ENCODE measurements around the gene BRMS1. TPM values are rescaled to one million over a fixed set of nuclear protein-coding genes. Genes with fewer than 3 reads are reported as not detected.

The BRMS1 gene
- polyA plus RNA-seq, 1 donor (not counting 4 experiments of a cell fraction or from before 2014, with no cell fraction given), result 61.4 TPM

DNA sequence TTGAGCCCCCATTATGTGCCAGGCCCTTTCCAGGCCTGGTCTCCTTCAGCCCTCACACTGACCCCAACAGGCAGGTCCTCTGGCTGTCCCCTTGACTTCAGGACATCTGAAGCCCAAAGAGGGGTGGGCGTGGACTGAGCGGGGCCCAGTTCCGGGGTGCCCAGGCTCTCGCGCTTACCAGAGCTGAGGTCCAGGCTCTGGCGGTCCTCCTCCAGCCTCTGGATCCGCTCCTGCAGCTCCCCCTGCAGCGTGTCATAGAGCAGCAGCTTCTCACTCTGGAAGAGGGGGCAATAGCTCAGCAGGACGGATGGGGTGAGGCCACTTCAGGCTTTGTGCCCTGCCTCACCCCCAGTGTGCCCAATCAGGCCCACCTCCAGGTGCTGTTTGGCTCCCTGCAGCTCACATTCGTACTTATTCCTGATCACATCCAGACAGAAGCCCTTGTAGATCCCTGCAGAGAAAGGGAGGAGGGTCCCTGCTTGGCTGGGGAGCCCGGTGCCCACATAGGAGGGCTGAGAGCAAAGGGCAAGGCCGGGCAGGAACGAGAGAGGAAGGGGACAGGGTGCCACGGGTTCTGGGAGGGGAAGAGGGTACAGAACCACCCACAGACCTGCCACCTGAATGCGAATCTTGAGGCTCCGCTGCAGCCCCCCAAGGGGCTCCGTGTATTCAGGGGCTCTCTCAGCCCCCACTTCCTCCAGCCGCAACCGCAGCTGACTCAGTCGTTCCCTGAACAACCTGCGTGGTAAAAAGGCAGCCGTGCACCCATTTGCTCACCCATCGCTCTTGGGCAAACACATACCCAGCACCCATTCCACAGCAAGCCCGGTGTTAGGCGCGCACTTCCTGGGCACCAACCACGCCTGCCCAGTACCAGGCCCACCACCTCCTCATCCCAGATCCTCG, 4.1 kb downstream of the BRMS1 start:
- Histone ChIP-seq H3K9ac (ENCODE audit: control insufficient read depth, extremely low read depth, insufficient read depth, low read length) (no peak overlapping the region), H3K27me3 (ENCODE audit: control insufficient read depth, extremely low read depth, insufficient read depth, low read length) (no peaks in the 10 kb centered on the region), H3K36me3 (ENCODE audit: control insufficient read depth in 2 of 2, extremely low read depth in 1 of 2, insufficient read depth in 2 of 2, low read length in 2 of 2) (peaks cover 19 to 31% of the 10 kb centered on the region in 2 experiments), H3K9me3 (ENCODE audit: control insufficient read depth, low read depth, low read length) (no peaks in the 10 kb centered on the region), H3K9me1 (ENCODE audit: control insufficient read depth, extremely low read depth, insufficient read depth, low read length) (peaks cover 6% of the 10 kb centered on the region), H3K4me3 (ENCODE audit: control insufficient read depth in 2 of 3, extremely low read depth in 1 of 3, insufficient read depth in 2 of 3, low read depth in 1 of 3, low read length in 3 of 3) (no peak overlapping the region), H2AFZ (ENCODE audit: control insufficient read depth, low read length) (no peak overlapping the region), H3K4me2 (ENCODE audit: control insufficient read depth, extremely low read depth, insufficient read depth, low read depth, low read length) (no peak overlapping the region), H4K20me1 (ENCODE audit: control insufficient read depth, extremely low read depth, insufficient read depth, low read length) (no peaks in the 10 kb centered on the region), H3K4me1 (ENCODE audit: control insufficient read depth, extremely low read depth, insufficient read depth, low read length) (peaks cover 53% of the 10 kb centered on the region), H3K79me2 (ENCODE audit: control insufficient read depth, insufficient read depth, low read length) (peaks cover 26% of the 10 kb centered on the region), H3K27ac (ENCODE audit: control insufficient read depth, insufficient read depth, low read length) (no peak overlapping the region)
- FAIRE-seq (no peak), DNase-seq (ENCODE audit: low read depth, low spot score) (no peak)
- TF ChIP-seq EZH2 (IDR thresholded peaks at IDR 0.05; ENCODE audit: low read length), result no peak
- dilution Hi-C loops (cut with MboI; ENCODE audit: extremely low pct_ligation_motif_present, low sequenced_read_pairs), result no loop called here

DNA sequence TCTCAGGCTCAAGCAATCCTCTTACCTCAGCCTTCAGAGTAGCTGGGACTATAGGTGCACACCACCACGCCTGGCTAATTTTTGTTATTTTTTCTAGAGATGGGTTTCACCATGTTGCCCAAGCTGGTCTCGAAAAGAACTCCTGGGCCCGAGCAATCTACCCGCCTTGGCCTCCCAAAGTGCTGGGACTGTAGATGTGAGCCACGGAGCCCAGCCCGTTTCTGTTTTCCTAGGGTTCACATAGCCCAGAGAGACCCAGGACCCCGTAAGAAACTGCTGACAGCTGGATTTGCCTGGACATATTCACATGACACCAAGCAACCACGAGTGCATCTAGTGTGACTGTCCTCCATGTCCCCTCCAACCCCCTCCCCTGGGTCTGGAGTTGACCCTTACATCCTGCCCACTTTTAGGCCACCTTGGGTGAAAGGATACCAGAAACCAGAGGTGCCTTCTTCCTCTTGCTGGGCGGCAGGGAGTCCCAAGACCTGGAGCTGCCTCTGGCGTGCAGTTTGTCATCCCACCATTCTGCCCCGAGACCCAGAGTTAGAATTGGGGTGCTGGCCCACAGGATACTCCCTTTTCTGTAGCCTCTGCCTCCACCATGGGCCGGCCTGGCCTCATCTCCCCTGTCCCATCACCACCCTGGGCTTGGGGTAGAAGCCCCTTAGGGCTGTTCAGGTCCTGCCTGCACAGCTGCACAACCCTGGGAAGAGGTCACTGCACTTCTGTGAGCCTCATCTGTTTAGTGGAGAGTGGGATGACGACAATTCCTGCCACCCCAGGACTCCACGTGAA, 5.0 kb downstream of the BRMS1 start:
- Histone ChIP-seq H3K27ac (ENCODE audit: control insufficient read depth, insufficient read depth, low read length) (peak overlapping the region; percentile 53), H3K4me2 (ENCODE audit: control insufficient read depth, extremely low read depth, insufficient read depth, low read depth, low read length) (peak overlapping the region; percentile 85), H3K4me1 (ENCODE audit: control insufficient read depth, extremely low read depth, insufficient read depth, low read length) (peaks cover 52% of the 10 kb centered on the region), H3K36me3 (ENCODE audit: control insufficient read depth in 2 of 2, extremely low read depth in 1 of 2, insufficient read depth in 2 of 2, low read length in 2 of 2) (peaks cover 19 to 32% of the 10 kb centered on the region in 2 experiments), H3K4me3 (ENCODE audit: control insufficient read depth in 2 of 3, extremely low read depth in 1 of 3, insufficient read depth in 2 of 3, low read depth in 1 of 3, low read length in 3 of 3) (no peak overlapping the region), H3K9me3 (ENCODE audit: control insufficient read depth, low read depth, low read length) (no peaks in the 10 kb centered on the region), H2AFZ (ENCODE audit: control insufficient read depth, low read length) (no peak overlapping the region), H3K27me3 (ENCODE audit: control insufficient read depth, extremely low read depth, insufficient read depth, low read length) (no peaks in the 10 kb centered on the region), H4K20me1 (ENCODE audit: control insufficient read depth, extremely low read depth, insufficient read depth, low read length) (no peaks in the 10 kb centered on the region), H3K9me1 (ENCODE audit: control insufficient read depth, extremely low read depth, insufficient read depth, low read length) (peaks cover 6% of the 10 kb centered on the region), H3K79me2 (ENCODE audit: control insufficient read depth, insufficient read depth, low read length) (peaks cover 36% of the 10 kb centered on the region), H3K9ac (ENCODE audit: control insufficient read depth, extremely low read depth, insufficient read depth, low read length) (peak overlapping the region; percentile 36)
- dilution Hi-C loops (cut with MboI; ENCODE audit: extremely low pct_ligation_motif_present, low sequenced_read_pairs), result no loop called here
- TF ChIP-seq, protein P1, sequence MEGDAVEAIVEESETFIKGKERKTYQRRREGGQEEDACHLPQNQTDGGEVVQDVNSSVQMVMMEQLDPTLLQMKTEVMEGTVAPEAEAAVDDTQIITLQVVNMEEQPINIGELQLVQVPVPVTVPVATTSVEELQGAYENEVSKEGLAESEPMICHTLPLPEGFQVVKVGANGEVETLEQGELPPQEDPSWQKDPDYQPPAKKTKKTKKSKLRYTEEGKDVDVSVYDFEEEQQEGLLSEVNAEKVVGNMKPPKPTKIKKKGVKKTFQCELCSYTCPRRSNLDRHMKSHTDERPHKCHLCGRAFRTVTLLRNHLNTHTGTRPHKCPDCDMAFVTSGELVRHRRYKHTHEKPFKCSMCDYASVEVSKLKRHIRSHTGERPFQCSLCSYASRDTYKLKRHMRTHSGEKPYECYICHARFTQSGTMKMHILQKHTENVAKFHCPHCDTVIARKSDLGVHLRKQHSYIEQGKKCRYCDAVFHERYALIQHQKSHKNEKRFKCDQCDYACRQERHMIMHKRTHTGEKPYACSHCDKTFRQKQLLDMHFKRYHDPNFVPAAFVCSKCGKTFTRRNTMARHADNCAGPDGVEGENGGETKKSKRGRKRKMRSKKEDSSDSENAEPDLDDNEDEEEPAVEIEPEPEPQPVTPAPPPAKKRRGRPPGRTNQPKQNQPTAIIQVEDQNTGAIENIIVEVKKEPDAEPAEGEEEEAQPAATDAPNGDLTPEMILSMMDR (optimal IDR thresholded peaks at IDR 0.05 in 1 of 3, IDR thresholded peaks at IDR 0.05 in 1 of 3, conservative IDR thresholded peaks at IDR 0.05 in 1 of 3; ENCODE audit: extremely low read depth in 1 of 3, insufficient read depth in 2 of 3, low read length in 3 of 3), result no peak
- no peak for TF ChIP-seq EZH2 (IDR thresholded peaks at IDR 0.05; ENCODE audit: low read length)
- DNase-seq (ENCODE audit: low read depth, low spot score), result no peak
- FAIRE-seq, result no peak
